A549 treated with AZD9567 at 1 μM for 4 hours (cell line): Measurements from ENCODE around the gene CCDC13. TPM values are rescaled to one million over a fixed set of nuclear protein-coding genes. Genes with fewer than 3 reads are reported as not detected.

Experiments used
- total RNA-seq: library from RNA; stranded (reverse); fragments of 200-300 nt; extraction: Qiagen RNA extraction; gene quantifications from 5 replicates; pipeline ENCODE4 v1.2.3, GENCODE V29; 2022; ENCODE audit not compliant: insufficient read depth

Gene CCDC13, protein sequence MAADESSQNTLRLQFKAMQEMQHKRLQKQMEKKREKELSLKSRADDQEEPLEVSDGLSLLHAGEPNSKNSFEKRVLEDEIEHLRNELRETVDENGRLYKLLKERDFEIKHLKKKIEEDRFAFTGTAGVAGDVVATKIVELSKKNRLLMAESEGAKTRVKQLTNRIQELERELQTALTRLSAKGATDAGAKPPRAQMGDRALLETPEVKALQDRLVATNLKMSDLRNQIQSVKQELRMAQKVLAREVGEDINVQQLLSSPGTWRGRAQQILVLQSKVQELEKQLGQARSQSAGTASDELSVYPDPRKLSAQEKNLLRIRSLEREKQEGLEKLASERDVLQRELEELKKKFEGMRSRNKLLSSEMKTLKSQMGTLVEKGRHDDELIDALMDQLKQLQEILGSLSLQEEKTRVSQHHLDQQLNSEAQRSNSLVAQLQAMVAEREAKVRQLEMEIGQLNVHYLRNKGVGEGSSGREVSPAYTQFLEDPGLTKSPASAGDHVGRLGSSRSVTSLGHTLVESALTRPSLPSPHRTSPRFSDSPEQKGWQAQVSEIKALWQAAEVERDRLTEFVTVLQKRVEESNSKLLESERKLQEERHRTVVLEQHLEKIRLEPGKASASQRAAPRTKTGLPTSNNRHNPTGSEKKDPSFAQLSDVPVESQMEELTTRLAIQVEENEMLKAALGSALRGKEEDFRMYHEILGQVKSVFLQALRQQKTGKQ
- 0.33 to 0.78 TPM (median 0.49 TPM) in 4 of 5 replicates, not detected in the other for total RNA-seq

GRCh38 chr3:42772670-42773408, at the start of gene CCDC13:
TSS of gene CCDC13 (minus strand) at chr3:42773253. CDS start at chr3:42758345, 14,908 bp downstream.

DNA sequence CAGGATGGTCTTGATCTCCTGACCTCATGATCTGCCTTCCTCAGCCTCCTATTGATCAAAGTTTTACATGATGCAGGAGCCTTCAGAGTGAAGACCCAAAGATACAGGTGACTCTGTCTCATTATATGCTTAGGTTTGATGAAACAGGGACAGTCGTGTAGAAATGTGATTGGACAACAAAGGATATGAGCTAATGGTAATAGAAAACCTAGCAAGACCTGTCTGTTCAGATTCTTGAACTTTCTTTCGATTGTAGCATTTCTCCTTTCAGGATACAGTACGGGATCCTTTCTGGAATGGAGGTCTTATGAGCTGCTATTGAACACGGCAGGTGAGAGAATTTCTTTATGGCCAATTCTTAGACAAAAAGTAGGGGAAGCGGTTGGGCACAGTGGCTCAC, 36.1 kb upstream of the CCDC13 start, which contains the start of gene ACKR2:
Gene ACKR2 (plus strand): TSS at position 244 of the 400 bp plus-strand sequence. CDS start 55,058 bp downstream, outside the sequence.

DNA sequence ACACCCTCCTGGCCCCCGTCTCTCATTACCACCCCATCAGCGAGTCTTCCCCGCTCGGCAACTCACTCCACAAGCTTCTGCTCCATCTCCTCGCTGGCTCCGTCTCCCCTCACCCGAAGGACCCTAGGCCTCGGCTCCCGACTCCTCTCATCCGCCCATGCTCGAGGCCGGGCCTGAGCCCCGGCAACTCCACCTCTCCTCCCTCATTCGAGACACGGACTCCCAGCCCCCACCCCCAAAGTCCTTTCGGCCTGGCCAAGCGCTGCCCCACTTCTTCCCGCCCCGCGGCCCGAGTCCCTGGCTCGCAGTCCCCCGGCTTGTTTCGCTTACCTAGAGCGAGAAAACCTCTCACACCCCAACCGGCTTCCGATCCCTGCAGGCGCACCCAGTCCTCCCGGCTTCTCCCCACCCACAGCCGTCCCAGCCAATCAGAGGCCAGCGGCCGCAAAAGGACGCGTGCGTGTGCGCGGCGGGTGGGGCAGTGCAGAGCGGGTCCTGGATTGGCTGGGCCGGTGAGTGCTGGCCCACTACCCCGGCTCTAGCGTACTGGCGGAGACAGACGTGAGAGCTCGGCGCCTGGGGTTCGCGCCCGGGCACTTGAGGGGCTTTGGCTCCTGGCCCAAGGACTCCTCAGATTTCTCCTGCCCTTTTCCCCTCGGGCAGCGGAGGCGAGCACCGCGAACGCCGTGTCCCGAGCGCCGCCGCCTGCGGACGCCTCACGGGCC, 31.2 kb upstream of the CCDC13 start, which contains the start of gene HIGD1A:
Gene HIGD1A (minus strand): TSS at position 385 of the 725 bp plus-strand sequence. CDS start 10,237 bp downstream, outside the sequence.

Other genes with a start within 250 kb of the CCDC13 start
- gene SEC22C, start 191.3 kb downstream of the CCDC13 start, total RNA-seq, result 29.0 to 36.2 TPM (median 35.2 TPM) in 5 replicates
- 17.4 to 21.7 TPM (median 18.1 TPM) in 5 replicates for gene SS18L2, start 182.4 kb downstream of the CCDC13 start, total RNA-seq
- 9.4 to 13.2 TPM (median 12.5 TPM) in 5 replicates for gene NKTR, start 172.6 kb downstream of the CCDC13 start, total RNA-seq
- gene ZBTB47, start 119.6 kb downstream of the CCDC13 start, total RNA-seq, result 5.2 to 6.8 TPM (median 5.9 TPM) in 5 replicates
- gene KLHL40, start 87.7 kb downstream of the CCDC13 start, total RNA-seq, result not detected in 5 replicates
- gene HHATL, start 70.5 kb downstream of the CCDC13 start, total RNA-seq, result not detected in 5 replicates
- gene HIGD1A, start 31.2 kb upstream of the CCDC13 start, total RNA-seq, result 69.9 to 108 TPM (median 80.0 TPM) in 5 replicates
- 0.02 to 0.14 TPM (median 0.09 TPM) in 3 of 5 replicates, not detected in the others for gene ACKR2, start 36.2 kb upstream of the CCDC13 start, total RNA-seq
- gene CYP8B1, start 102.6 kb upstream of the CCDC13 start, total RNA-seq, result not detected in 5 replicates
- not detected in 5 replicates for gene ZNF662, start 132.9 kb upstream of the CCDC13 start, total RNA-seq
- gene GASK1A, start 206.1 kb upstream of the CCDC13 start, total RNA-seq, result not detected in 5 replicates